H1 (cell line): ENCODE data around the gene SLC38A10. TPM values are rescaled to one million over a fixed set of nuclear protein-coding genes. Genes with fewer than 3 reads are reported as not detected.

Source experiments
- CTCF ChIA-PET: fragments of 300-600 bp; sonication (Branson Sonifier 250); formaldehyde crosslinking; loops from one replicate; lab custom pipeline; 2021; ENCODE audit not compliant: partially characterized antibody; lab: Charles Lee
- POLR2A ChIA-PET: fragments of 300-600 bp; sonication (Branson Sonifier 250); formaldehyde crosslinking; loops from one replicate; lab custom pipeline; 2021; ENCODE audit warnings: inconsistent platforms; ENCODE audit not compliant: partially characterized antibody; lab: Charles Lee
- DNase-seq, 2 experiments: peaks; one replicate each; pipeline versions ENCODE4 v3.0.0 to v3.0.0-alpha.2; 2010 to 2022; ENCODE audit warnings: low spot score in 2 of 2, low read depth in 1 of 2, mixed read lengths in 1 of 2
- FAIRE-seq: peaks from 2 replicates; lab custom pipeline; 2011; peaks lifted over from hg19 to GRCh38; lab: Jason Lieb, UNC
- H2AFZ ChIP-seq: 2 replicates; pipeline ENCODE4 v1.8.1; 2012; ENCODE audit warnings: low read length, inconsistent platforms
- H2AK5ac ChIP-seq: 2 replicates; pipeline ENCODE4 v1.6.1; 2013; ENCODE audit warnings: low read depth, low read length
- H2BK120ac ChIP-seq: replicated peaks from 2 replicates; pipeline ENCODE3; 2013; ENCODE audit warnings: low read depth, low read length, inconsistent platforms
- H2BK12ac ChIP-seq: 2 replicates; pipeline ENCODE4 v1.6.1; 2013; ENCODE audit warnings: low read depth, low read length
- H2BK15ac ChIP-seq: 2 replicates; pipeline ENCODE4 v1.6.1; 2013; ENCODE audit warnings: low read length
- H2BK20ac ChIP-seq: 2 replicates; pipeline ENCODE4 v1.6.1; 2013; ENCODE audit warnings: low read length
- H2BK5ac ChIP-seq: 2 replicates; pipeline ENCODE4 v1.6.1; 2013; ENCODE audit warnings: low read depth, low read length
- H3K14ac ChIP-seq: 2 replicates; pipeline ENCODE4 v1.6.1; 2013; ENCODE audit warnings: inconsistent platforms; ENCODE audit not compliant: insufficient read length
- H3K18ac ChIP-seq: 2 replicates; pipeline ENCODE4 v1.6.1; 2013; ENCODE audit warnings: low read length; ENCODE audit errors: extremely low read depth
- H3K23ac ChIP-seq: 2 replicates; pipeline ENCODE4 v1.6.1; 2013; ENCODE audit warnings: inconsistent platforms; ENCODE audit not compliant: insufficient read length
- H3K23me2 ChIP-seq: 2 replicates; pipeline ENCODE4 v1.6.1; 2013; ENCODE audit warnings: low read depth, low read length
- H3K27ac ChIP-seq: 2 replicates; pipeline ENCODE4 v1.6.1; 2011; ENCODE audit warnings: low read depth, low read length, inconsistent platforms
- H3K27me3 ChIP-seq, 4 experiments: replicated peaks in 1 of 4; 1 replicate in 1 of 4; 2 replicates in 3 of 4; pipeline versions ENCODE4 v1.6.1 to v1.8.1; 2011 to 2013; ENCODE audit warnings: low read length in 3 of 4, mild to moderate bottlenecking in 3 of 4, inconsistent platforms in 2 of 4, mixed read lengths in 2 of 4, moderate library complexity in 1 of 4; ENCODE audit not compliant: control insufficient read depth in 3 of 4, insufficient read depth in 3 of 4; ENCODE audit errors: extremely low read depth in 1 of 4
- H3K36me3 ChIP-seq, 4 experiments: 2 replicates each; pipeline versions ENCODE4 v1.6.1 to v1.8.1; 2011 to 2013; ENCODE audit warnings: mild to moderate bottlenecking in 4 of 4, low read length in 3 of 4, moderate library complexity in 2 of 4, control low read depth in 1 of 4, inconsistent platforms in 1 of 4; ENCODE audit not compliant: insufficient read depth in 4 of 4, control insufficient read depth in 2 of 4
- H3K4ac ChIP-seq: replicated peaks from 2 replicates; pipeline ENCODE3; 2013; ENCODE audit warnings: low read length, low read depth, mixed read lengths, inconsistent platforms; ENCODE audit not compliant: insufficient read length
- H3K4me1 ChIP-seq, 4 experiments: replicated peaks in 1 of 4; 1 replicate in 1 of 4; 2 replicates in 3 of 4; pipeline versions ENCODE4 v1.6.1 to v1.8.1; 2011 to 2013; ENCODE audit warnings: low read length in 3 of 4, inconsistent platforms in 2 of 4, mixed read lengths in 1 of 4; ENCODE audit not compliant: insufficient read depth in 4 of 4, control insufficient read depth in 3 of 4
- H3K4me2 ChIP-seq, 2 experiments: 2 replicates each; pipeline versions ENCODE4 v1.6.1 to v1.8.1; 2011 to 2013; ENCODE audit warnings: low read depth in 2 of 2, low read length in 2 of 2, control low read depth in 1 of 2, inconsistent platforms in 1 of 2, mild to moderate bottlenecking in 1 of 2; ENCODE audit not compliant: insufficient read depth in 1 of 2
- H3K4me3 ChIP-seq, 4 experiments: fragments of 200-600, 300-600 bp in 1 of 4; sonication (generic), shearing (Covaris generic), sonication (Bioruptor Twin) in 1 of 4; 2 replicates each; pipeline versions ENCODE4 v1.5.1 to v1.8.1; 2011 to 2016; ENCODE audit warnings: low read length in 4 of 4, low read depth in 3 of 4, control low read depth in 2 of 4, inconsistent platforms in 2 of 4, mild to moderate bottlenecking in 2 of 4, mixed read lengths in 1 of 4, moderate library complexity in 1 of 4; ENCODE audit not compliant: insufficient read depth in 2 of 4; ENCODE audit errors: extremely low read depth in 1 of 4
- H3K56ac ChIP-seq: replicated peaks from 2 replicates; pipeline ENCODE3; 2013; ENCODE audit warnings: low read depth, mild to moderate bottlenecking, mixed read lengths, low read length, inconsistent platforms; ENCODE audit not compliant: insufficient read length
- H3K79me1 ChIP-seq: 2 replicates; pipeline ENCODE4 v1.6.1; 2013; ENCODE audit warnings: low read depth, low read length, control low read depth
- H3K79me2 ChIP-seq, 2 experiments: 2 replicates each; pipeline versions ENCODE4 v1.6.1 to v1.8.1; 2012 to 2013; ENCODE audit warnings: low read length in 2 of 2, mild to moderate bottlenecking in 2 of 2, inconsistent platforms in 1 of 2; ENCODE audit not compliant: insufficient read depth in 2 of 2, control insufficient read depth in 1 of 2
- H3K9ac ChIP-seq, 4 experiments: replicated peaks in 1 of 4; 1 replicate in 1 of 4; 2 replicates in 3 of 4; pipeline versions ENCODE4 v1.6.1 to v1.8.1; 2011 to 2013; ENCODE audit warnings: low read depth in 3 of 4, low read length in 3 of 4, control low read depth in 2 of 4, mild to moderate bottlenecking in 2 of 4, moderate library complexity in 2 of 4, inconsistent platforms in 1 of 4; ENCODE audit errors: extremely low read depth in 1 of 4
- H3K9me3 ChIP-seq, 2 experiments: 2 replicates each; pipeline versions ENCODE4 v1.6.1 to v1.8.1; 2012 to 2013; ENCODE audit warnings: mild to moderate bottlenecking in 2 of 2, moderate library complexity in 2 of 2, control low read depth in 1 of 2, inconsistent platforms in 1 of 2, low read depth in 1 of 2, low read length in 1 of 2, mixed read lengths in 1 of 2; ENCODE audit not compliant: insufficient read depth in 2 of 2
- H4K20me1 ChIP-seq, 2 experiments: replicated peaks in 1 of 2; 2 replicates each; pipeline versions ENCODE3 to v1.8.1; 2011 to 2013; ENCODE audit warnings: inconsistent platforms in 2 of 2, low read length in 2 of 2, mild to moderate bottlenecking in 1 of 2; ENCODE audit not compliant: insufficient read depth in 2 of 2, control insufficient read depth in 1 of 2
- H4K5ac ChIP-seq: 2 replicates; pipeline ENCODE4 v1.6.1; 2013; ENCODE audit warnings: low read length, low read depth, mixed read lengths, inconsistent platforms; ENCODE audit not compliant: insufficient read length
- H4K8ac ChIP-seq: 2 replicates; pipeline ENCODE4 v1.8.0; 2013; ENCODE audit warnings: mild to moderate bottlenecking, moderate library complexity, low read length, inconsistent platforms; ENCODE audit not compliant: insufficient read depth; ENCODE audit errors: extremely low read depth
- H4K91ac ChIP-seq: replicated peaks from 2 replicates; pipeline ENCODE3; 2013; ENCODE audit warnings: low read length, mixed read lengths, inconsistent platforms; ENCODE audit not compliant: insufficient read length
- BACH1 ChIP-seq: IDR thresholded peaks from 2 replicates; pipeline ENCODE4 v1.6.1; 2012; ENCODE audit warnings: low read length, improper control_type of control experiment
- CTBP2 ChIP-seq: IDR thresholded peaks from 2 replicates; pipeline ENCODE4 v1.7.0; 2011; ENCODE audit warnings: borderline replicate concordance, mild to moderate bottlenecking, moderate library complexity, mixed read lengths, low read length; ENCODE audit not compliant: insufficient read depth, insufficient read length
- EGR1 ChIP-seq: IDR thresholded peaks from 2 replicates; pipeline ENCODE4 v1.6.1; 2011; ENCODE audit warnings: low read depth, low read length, borderline replicate concordance
- KDM5A ChIP-seq: fragments of 200-600 bp; IDR thresholded peaks from 2 replicates; pipeline ENCODE4 v1.7.1; 2012; ENCODE audit warnings: mild to moderate bottlenecking, low read length, inconsistent platforms, mixed read lengths
- MAFK ChIP-seq: IDR thresholded peaks from 2 replicates; pipeline ENCODE4 v1.6.1; 2012; ENCODE audit warnings: low read depth, mild to moderate bottlenecking, improper control_type of control experiment, low read length
- PHF8 ChIP-seq: fragments of 200-600 bp; sonication (generic); conservative IDR thresholded peaks from 2 replicates; pipeline ENCODE4 v1.7.1; 2012; ENCODE audit warnings: low read depth, mild to moderate bottlenecking, inconsistent platforms, low read length, moderate library complexity
- SAP30 ChIP-seq: fragments of 300-600 bp; sonication (generic); IDR thresholded peaks from 2 replicates; pipeline ENCODE4 v1.7.1; 2012; ENCODE audit warnings: low read length, moderate library complexity, mild to moderate bottlenecking, inconsistent platforms; ENCODE audit not compliant: insufficient read depth, insufficient replicate concordance
- TAF7 ChIP-seq: optimal IDR thresholded peaks from 2 replicates; pipeline ENCODE3; 2011; ENCODE audit warnings: low read depth, mild to moderate bottlenecking, inconsistent platforms, low read length, moderate library complexity, borderline replicate concordance
- TBP ChIP-seq: IDR thresholded peaks from 2 replicates; pipeline ENCODE4 v1.6.1; 2011; ENCODE audit warnings: low read depth, low read length, improper control_type of control experiment
- TCF12 ChIP-seq: IDR thresholded peaks from 2 replicates; pipeline ENCODE4 v1.6.1; 2011; ENCODE audit warnings: low read depth, mild to moderate bottlenecking, low read length
- ZNF274 ChIP-seq: IDR thresholded peaks from 2 replicates; pipeline ENCODE4 v1.7.0; 2012; ENCODE audit warnings: low read length, borderline replicate concordance; ENCODE audit errors: extremely low read depth
- WGBS, 2 experiments: shearing (Covaris generic) in 1 of 2; methylation state at CpG; one replicate each; pipeline versions ENCODE4 v1.1.6 to v1.1.7; 2013 to 2015; ENCODE audit warnings: low lambda C conversion rate in 2 of 2, mixed read lengths in 2 of 2, inconsistent platforms in 1 of 2, low coverage in 1 of 2, missing lambda C conversion rate in 1 of 2; ENCODE audit not compliant: insufficient replicate concordance in 2 of 2, insufficient coverage in 1 of 2, insufficient read length in 1 of 2; ENCODE audit errors: extremely low coverage in 1 of 2, missing lambda C conversion rate in 1 of 2; 5-methylcytosine and 5-hydroxymethylcytosine counted together
- polyA plus RNA-seq, 7 experiments: library from polyadenylated mRNA; depleted of rRNA in 3 of 7; stranded (reverse) in 5 of 7; unstranded in 2 of 7; fragments of >200 nt in 5 of 7; fragments of 200-250 nt in 2 of 7; gene quantifications; 1 replicate in 5 of 7; 2 replicates in 1 of 7; 4 replicates in 1 of 7; pipeline versions ENCODE4 v1.2.1 to v1.2.3, GENCODE V29; 2011 to 2013; ENCODE audit warnings: missing spikeins in 2 of 7, mixed read lengths in 2 of 7
- total RNA-seq: library from RNA; stranded (reverse); fragmentation: NEBNext Ultra II Directional; extraction: Animal tissue kit (Norgen Biotek cat#: 25700); gene quantifications from 2 replicates; pipeline ENCODE4 v1.2.1, GENCODE V29; 2021

SLC38A10 gene
- total and polyA plus RNA-seq, 2 of the 8 experiments (the other 6 are each of a cell fraction or from before 2014, with no cell fraction given): 26.4 to 41.0 TPM

DNA sequence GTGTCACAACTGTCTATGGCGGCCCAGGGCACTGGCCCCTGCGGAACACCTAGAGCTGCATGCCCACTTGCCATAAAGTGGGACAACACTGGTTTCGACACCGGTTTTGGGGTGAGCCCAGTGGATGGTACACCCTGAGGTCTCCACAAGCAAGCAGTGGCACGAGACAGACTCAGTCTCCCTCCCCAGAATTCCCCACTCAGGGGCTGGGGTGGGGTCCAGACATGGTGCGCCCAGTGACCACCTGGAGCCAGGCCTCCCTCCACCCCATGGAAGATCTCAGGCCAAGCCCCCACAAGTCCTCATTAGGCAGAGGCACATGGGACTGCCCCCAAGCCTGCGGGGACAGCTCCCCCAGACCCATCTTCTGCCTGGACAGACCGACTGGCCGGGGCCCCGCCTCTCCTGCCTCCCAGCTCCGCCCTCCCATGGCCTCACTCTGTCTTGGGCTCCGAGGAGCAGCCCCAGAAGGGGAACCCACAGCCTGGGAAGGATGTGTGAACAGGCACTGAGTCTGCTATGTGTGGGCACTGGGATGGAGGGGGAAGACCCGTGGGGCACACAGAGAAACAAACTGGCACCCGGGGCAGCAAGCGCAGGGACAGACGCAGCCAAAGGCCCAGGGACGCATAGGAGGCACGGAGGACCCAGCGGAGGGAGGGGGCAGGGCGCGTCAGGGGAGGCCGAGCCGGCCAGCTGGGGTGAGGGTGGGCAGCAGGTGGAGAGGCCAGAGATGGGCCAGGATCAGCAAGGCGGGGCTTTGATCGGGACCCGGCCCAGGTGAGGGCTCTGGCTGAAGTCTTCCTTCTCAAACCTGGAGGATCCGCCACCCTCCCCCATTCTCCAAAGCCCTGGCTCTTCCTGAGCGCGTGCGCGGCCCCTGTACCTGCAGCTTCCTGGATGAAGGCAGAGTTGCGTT lies 59.0 kb downstream of the SLC38A10 start:
- H2BK12ac ChIP-seq: no peak overlapping the region
- no peak overlapping the region for H3K18ac ChIP-seq
- peaks cover 8% of the 10 kb centered on the region; the same call in 1 of the 2 replicates for H3K23me2 ChIP-seq
- no peak overlapping the region for H3K14ac ChIP-seq
- peaks cover 0 to 23% of the 10 kb centered on the region in 2 experiments; a peak in 2 of 4 replicates for H3K79me2 ChIP-seq
- no peak overlapping the region for H3K23ac ChIP-seq
- peaks cover 6 to 15% of the 10 kb centered on the region in 2 experiments for H4K20me1 ChIP-seq
- no peak overlapping the region for H4K8ac ChIP-seq
- no peak overlapping the region for H2BK15ac ChIP-seq
- peaks cover 0 to 12% (median 6%) of the 10 kb centered on the region in 4 experiments; a peak in 5 of 7 replicates for H3K4me1 ChIP-seq
- H3K27ac ChIP-seq: no peak overlapping the region
- H3K4me3 ChIP-seq: no peak overlapping the region
- no peak overlapping the region for H2AFZ ChIP-seq
- TF ChIP-seq PHF8 (no peak), EGR1 (no peak), CTBP2 (no peak), TCF12 (no peak), TAF7 (no peak), BACH1 (no peak), SAP30 (no peak), ZNF274 (no peak), MAFK (no peak), TBP (no peak), KDM5A (no peak)
- H2BK5ac ChIP-seq: no peak overlapping the region
- H2BK120ac ChIP-seq: no peak overlapping the region
- FAIRE-seq: no peak
- no peak overlapping the region for H4K91ac ChIP-seq
- H4K5ac ChIP-seq: no peak overlapping the region
- DNase-seq: no peak
- H3K4me2 ChIP-seq: no peak overlapping the region
- peaks cover 9% of the 10 kb centered on the region for H3K79me1 ChIP-seq
- H3K9ac ChIP-seq: no peak overlapping the region
- no peak overlapping the region for H3K4ac ChIP-seq
- WGBS, 2 experiments: 94% methylated on average over 23 of the region's 32 CpGs; no CpG with 5 or more reads in 1 of the 2 experiments
- H3K9me3 ChIP-seq: no peaks in the 10 kb centered on the region; a peak in 1 of 4 replicates
- POLR2A ChIA-PET: interaction anchor here (0.9 to 1.1 kb wide), 3 partner anchors 11 to 15 kb away, joined by 3 read pairs; partner anchors contain the start of gene CEP131
- no peaks in the 10 kb centered on the region for H3K27me3 ChIP-seq
- peaks cover 0 to 9% (median under 1%) of the 10 kb centered on the region in 4 experiments; a peak in 4 of 8 replicates for H3K36me3 ChIP-seq
- no peak overlapping the region for H2AK5ac ChIP-seq
- no peak overlapping the region for H3K56ac ChIP-seq
- H2BK20ac ChIP-seq: no peak overlapping the region
- CTCF ChIA-PET: interaction anchor here (0.8 to 1.2 kb wide), 4 partner anchors 8 to 106 kb away, joined by 3 read pairs; no protein-coding TSS in a partner anchor
